ENCODE results near the gene APEX1. TPM values are rescaled to one million over a fixed set of nuclear protein-coding genes. Genes with fewer than 3 reads are reported as not detected.

Gene APEX1
- total RNA-seq, 5 donors from 2014 or later (not counting 1 experiment from before 2014, with no cell fraction given): 92.9 to 142 (median 120) TPM

- no peak overlapping the region for H3K4me3 ChIP-seq (ENCODE audit: control insufficient read depth in 1 of 2, extremely low read depth in 1 of 2, low read length in 1 of 2)
- no peaks in the 10 kb centered on the region for H3K9me3 Mint-ChIP-seq
- no CpG with 5 or more reads among the region's 3 CpGs for WGBS (ENCODE audit: insufficient coverage)
- H3K4me1 Mint-ChIP-seq: peaks cover 31 to 40% (median 37%) of the 10 kb centered on the region in 3 donors
- ChIA-PET POLR2A (interaction anchor here (0.6 to 1.0 kb wide), 5 partner anchors 33 to 73 kb away, joined by 4 to 10 read pairs (median 7); partner anchors contain the start of genes PIP4P1 (in 2 of the 2) and APEX1 (in 1 of the 2)), CTCF (interaction anchor here (0.5 to 2.8 kb wide), 28 partner anchors 10 to 727 kb away, joined by 3 to 18 read pairs (median 4); partner anchors contain the start of genes APEX1 (in 1 of the 2), OSGEP (in 1 of the 2) and PIP4P1 (in 1 of the 2))
- H3K27ac Mint-ChIP-seq: peak overlapping the region; percentile 4 to 61
- H3K4me3 Mint-ChIP-seq: no peak overlapping the region
- H3K9me3 ChIP-seq: no peaks in the 10 kb centered on the region
- no peaks in the 10 kb centered on the region for H3K27me3 ChIP-seq (replicated peaks in 1 of 2; ENCODE audit: control insufficient read depth in 2 of 2, extremely low read depth in 1 of 2, insufficient read depth in 2 of 2, low read length in 1 of 2)
- DNase-seq (peak in 19 of 35 experiments; percentile 15 to 74 (median 28)), ATAC-seq (replicated peaks in 1 of 4) (peak; percentile 12 to 36 (median 30))
- no peaks in the 10 kb centered on the region for H3K36me3 Mint-ChIP-seq
- peak overlapping the region; percentile 3 for H3K27ac ChIP-seq (ENCODE audit: low read length)
- H3K27me3 Mint-ChIP-seq: no peaks in the 10 kb centered on the region
- peaks cover 15 to 20% of the 10 kb centered on the region in 2 experiments for H3K4me1 ChIP-seq (ENCODE audit: control insufficient read depth in 1 of 2, extremely low read depth in 1 of 2, insufficient read depth in 2 of 2, low read length in 2 of 2)
- H3K36me3 ChIP-seq (ENCODE audit: control insufficient read depth in 2 of 2, extremely low read depth in 1 of 2, insufficient read depth in 1 of 2, low read length in 1 of 2): no peaks in the 10 kb centered on the region
These were observed 39.2 kb upstream of the APEX1 start for GRCh38 chr14:20415782-20416206.

GRCh38 chr14:20416223-20416622 lies 38.8 kb upstream of the APEX1 start:
- POLR2A ChIA-PET: interaction anchor here (0.7 to 0.8 kb wide), 3 partner anchors 39 to 45 kb away, joined by 4 to 9 read pairs (median 7); partner anchors contain the start of genes PIP4P1 (in 2 of the 2) and APEX1 (in 1 of the 2)
- no peaks in the 10 kb centered on the region for H3K36me3 ChIP-seq (ENCODE audit: control insufficient read depth in 2 of 2, extremely low read depth in 1 of 2, insufficient read depth in 1 of 2, low read length in 1 of 2)
- Mint-ChIP-seq H3K27ac (peak overlapping the region; percentile 4 to 61), H3K4me1 (peaks cover 28 to 36% (median 34%) of the 10 kb centered on the region in 3 donors), H3K4me3 (no peak overlapping the region), H3K36me3 (no peaks in the 10 kb centered on the region), H3K9me3 (no peaks in the 10 kb centered on the region), H3K27me3 (no peaks in the 10 kb centered on the region)
- ATAC-seq (replicated peaks in 1 of 4) (no peak), DNase-seq (no peak)
- WGBS (ENCODE audit: insufficient coverage): 100% methylated on average over 1 of the region's 2 CpGs
- no peaks in the 10 kb centered on the region for H3K9me3 ChIP-seq
- peak overlapping the region; percentile 3 for H3K27ac ChIP-seq (ENCODE audit: low read length)
- H3K4me1 ChIP-seq (ENCODE audit: control insufficient read depth in 1 of 2, extremely low read depth in 1 of 2, insufficient read depth in 2 of 2, low read length in 2 of 2): peaks cover 15 to 20% of the 10 kb centered on the region in 2 experiments
- H3K4me3 ChIP-seq (ENCODE audit: control insufficient read depth in 1 of 2, extremely low read depth in 1 of 2, low read length in 1 of 2): no peak overlapping the region
- no peaks in the 10 kb centered on the region for H3K27me3 ChIP-seq (replicated peaks in 1 of 2; ENCODE audit: control insufficient read depth in 2 of 2, extremely low read depth in 1 of 2, insufficient read depth in 2 of 2, low read length in 1 of 2)
- CTCF ChIA-PET: interaction anchor here (0.5 to 2.8 kb wide), 23 partner anchors 11 to 553 kb away, joined by 3 to 18 read pairs (median 4); partner anchors contain the start of genes APEX1 (in 1 of the 2), OSGEP (in 1 of the 2) and PIP4P1 (in 1 of the 2)

- Mint-ChIP-seq H3K27me3 (no peaks in the 10 kb centered on the region), H3K4me1 (peaks cover 17 to 27% (median 24%) of the 10 kb centered on the region in 3 donors), H3K27ac (no peak overlapping the region), H3K4me3 (no peak overlapping the region), H3K9me3 (no peaks in the 10 kb centered on the region), H3K36me3 (no peaks in the 10 kb centered on the region)
- no peaks in the 10 kb centered on the region for H3K36me3 ChIP-seq (ENCODE audit: control insufficient read depth in 2 of 2, extremely low read depth in 1 of 2, insufficient read depth in 1 of 2, low read length in 1 of 2)
- 89% methylated on average over 5 of the region's 7 CpGs for WGBS (ENCODE audit: insufficient coverage)
- H3K4me1 ChIP-seq (ENCODE audit: control insufficient read depth in 1 of 2, extremely low read depth in 1 of 2, insufficient read depth in 2 of 2, low read length in 2 of 2): peaks cover 12 to 20% of the 10 kb centered on the region in 2 experiments
- no peak for DNase-seq
- ChIA-PET POLR2A (interaction anchor here in 1 of 2 donors (0.5 kb wide), 1 partner anchor 11 kb away, joined by 10 read pairs; no protein-coding TSS in a partner anchor), CTCF (interaction anchor here (0.6 to 1.3 kb wide), 8 partner anchors 27 to 588 kb away, joined by 3 to 5 read pairs (median 4); partner anchors contain the start of genes APEX1 (in 1 of the 2) and PARP2 (in 1 of the 2))
- no peak overlapping the region for H3K27ac ChIP-seq (ENCODE audit: low read length)
- no peaks in the 10 kb centered on the region for H3K9me3 ChIP-seq
- no peak overlapping the region for H3K4me3 ChIP-seq (ENCODE audit: control insufficient read depth in 1 of 2, extremely low read depth in 1 of 2, low read length in 1 of 2)
- no peak for ATAC-seq (replicated peaks in 1 of 4)
- H3K27me3 ChIP-seq (replicated peaks in 1 of 2; ENCODE audit: control insufficient read depth in 2 of 2, extremely low read depth in 1 of 2, insufficient read depth in 2 of 2, low read length in 1 of 2): no peaks in the 10 kb centered on the region
These were observed 37.5 kb upstream of the APEX1 start for GRCh38 chr14:20417250-20418186.

GRCh38 chr14:20418501-20418909 lies 36.5 kb upstream of the APEX1 start:
- no peak overlapping the region for H3K4me3 ChIP-seq (ENCODE audit: control insufficient read depth in 1 of 2, extremely low read depth in 1 of 2, low read length in 1 of 2)
- H3K36me3 Mint-ChIP-seq: no peaks in the 10 kb centered on the region
- peaks cover 10 to 16% of the 10 kb centered on the region in 2 experiments for H3K4me1 ChIP-seq (ENCODE audit: control insufficient read depth in 1 of 2, extremely low read depth in 1 of 2, insufficient read depth in 2 of 2, low read length in 2 of 2)
- H3K9me3 Mint-ChIP-seq: no peaks in the 10 kb centered on the region
- H3K4me3 Mint-ChIP-seq: no peak overlapping the region
- no peaks in the 10 kb centered on the region for H3K27me3 Mint-ChIP-seq
- H3K27me3 ChIP-seq (replicated peaks in 1 of 2; ENCODE audit: control insufficient read depth in 2 of 2, extremely low read depth in 1 of 2, insufficient read depth in 2 of 2, low read length in 1 of 2): no peaks in the 10 kb centered on the region
- 95% methylated on average over 2 of the region's 2 CpGs for WGBS (ENCODE audit: insufficient coverage)
- no peak overlapping the region for H3K27ac Mint-ChIP-seq
- ChIA-PET CTCF (interaction anchor here in 1 of 2 donors (0.8 kb wide), 1 partner anchor 68 kb away, joined by 3 read pairs; no protein-coding TSS in a partner anchor), POLR2A (no interaction called here)
- no peak overlapping the region for H3K27ac ChIP-seq (ENCODE audit: low read length)
- ATAC-seq (replicated peaks in 1 of 4): no peak
- DNase-seq: no peak
- peaks cover 17 to 20% (median 18%) of the 10 kb centered on the region in 3 donors for H3K4me1 Mint-ChIP-seq
- H3K36me3 ChIP-seq (ENCODE audit: control insufficient read depth in 2 of 2, extremely low read depth in 1 of 2, insufficient read depth in 1 of 2, low read length in 1 of 2): no peaks in the 10 kb centered on the region
- no peaks in the 10 kb centered on the region for H3K9me3 ChIP-seq

- CTCF ChIA-PET: no interaction called here
- no peaks in the 10 kb centered on the region for H3K27me3 ChIP-seq (replicated peaks in 1 of 2; ENCODE audit: control insufficient read depth in 2 of 2, extremely low read depth in 1 of 2, insufficient read depth in 2 of 2, low read length in 1 of 2)
- H3K9me3 ChIP-seq: no peaks in the 10 kb centered on the region
- ATAC-seq (replicated peaks in 1 of 4) (no peak), DNase-seq (no peak)
- no peaks in the 10 kb centered on the region for H3K36me3 ChIP-seq (ENCODE audit: control insufficient read depth in 2 of 2, extremely low read depth in 1 of 2, insufficient read depth in 1 of 2, low read length in 1 of 2)
- no peak overlapping the region for H3K27ac Mint-ChIP-seq
- POLR2A ChIA-PET: no interaction called here
- 80% methylated on average over 1 of the region's 1 CpG for WGBS (ENCODE audit: insufficient coverage)
- no peaks in the 10 kb centered on the region for H3K36me3 Mint-ChIP-seq
- peaks cover 5 to 9% of the 10 kb centered on the region in 2 experiments for H3K4me1 ChIP-seq (ENCODE audit: control insufficient read depth in 1 of 2, extremely low read depth in 1 of 2, insufficient read depth in 2 of 2, low read length in 2 of 2)
- no peak overlapping the region for H3K27ac ChIP-seq (ENCODE audit: low read length)
- H3K27me3 Mint-ChIP-seq: no peaks in the 10 kb centered on the region
- no peak overlapping the region for H3K4me3 Mint-ChIP-seq
- peaks cover 8 to 11% (median 9%) of the 10 kb centered on the region in 3 donors for H3K4me1 Mint-ChIP-seq
- no peak overlapping the region for H3K4me3 ChIP-seq (ENCODE audit: control insufficient read depth in 1 of 2, extremely low read depth in 1 of 2, low read length in 1 of 2)
- no peaks in the 10 kb centered on the region for H3K9me3 Mint-ChIP-seq
These were observed 35.6 kb upstream of the APEX1 start for GRCh38 chr14:20419419-20419818.

GRCh38 chr14:20421267-20421666 lies 33.8 kb upstream of the APEX1 start:
- no peaks in the 10 kb centered on the region for H3K36me3 Mint-ChIP-seq
- ChIA-PET POLR2A (no interaction called here), CTCF (no interaction called here)
- H3K9me3 Mint-ChIP-seq: no peaks in the 10 kb centered on the region
- H3K27me3 ChIP-seq (replicated peaks in 1 of 2; ENCODE audit: control insufficient read depth in 2 of 2, extremely low read depth in 1 of 2, insufficient read depth in 2 of 2, low read length in 1 of 2): no peaks in the 10 kb centered on the region
- H3K27ac Mint-ChIP-seq: no peak overlapping the region
- no peak overlapping the region for H3K27ac ChIP-seq (ENCODE audit: low read length)
- H3K4me3 Mint-ChIP-seq: no peak overlapping the region
- H3K4me3 ChIP-seq (ENCODE audit: control insufficient read depth in 1 of 2, extremely low read depth in 1 of 2, low read length in 1 of 2): no peak overlapping the region
- 67% methylated on average over 1 of the region's 2 CpGs for WGBS (ENCODE audit: insufficient coverage)
- no peak for DNase-seq
- H3K4me1 Mint-ChIP-seq: peaks cover under 1 to 4% (median 3%) of the 10 kb centered on the region in 3 donors
- no peaks in the 10 kb centered on the region for H3K9me3 ChIP-seq
- peaks cover 0 to under 1% of the 10 kb centered on the region in 2 experiments for H3K4me1 ChIP-seq (ENCODE audit: control insufficient read depth in 1 of 2, extremely low read depth in 1 of 2, insufficient read depth in 2 of 2, low read length in 2 of 2)
- H3K36me3 ChIP-seq (ENCODE audit: control insufficient read depth in 2 of 2, extremely low read depth in 1 of 2, insufficient read depth in 1 of 2, low read length in 1 of 2): no peaks in the 10 kb centered on the region
- no peaks in the 10 kb centered on the region for H3K27me3 Mint-ChIP-seq
- ATAC-seq (replicated peaks in 1 of 4): no peak

All from T-cell (primary cell).